HG03135 (cell line): Measurements from ENCODE around the gene NAA40.

ENCODE experiments used
- ATAC-seq: cut with Tn5 transposase; IDR thresholded peaks from one replicate; pipeline ENCODE4 v1.9.1; 2021; ENCODE audit warnings: mild to moderate bottlenecking, moderate library complexity; ENCODE audit not compliant: unreplicated experiment

NAA40 gene

GRCh38 chr11:63985812-63986155, 47.0 kb downstream of the NAA40 start:
- peak; percentile 36 for ATAC-seq

DNA sequence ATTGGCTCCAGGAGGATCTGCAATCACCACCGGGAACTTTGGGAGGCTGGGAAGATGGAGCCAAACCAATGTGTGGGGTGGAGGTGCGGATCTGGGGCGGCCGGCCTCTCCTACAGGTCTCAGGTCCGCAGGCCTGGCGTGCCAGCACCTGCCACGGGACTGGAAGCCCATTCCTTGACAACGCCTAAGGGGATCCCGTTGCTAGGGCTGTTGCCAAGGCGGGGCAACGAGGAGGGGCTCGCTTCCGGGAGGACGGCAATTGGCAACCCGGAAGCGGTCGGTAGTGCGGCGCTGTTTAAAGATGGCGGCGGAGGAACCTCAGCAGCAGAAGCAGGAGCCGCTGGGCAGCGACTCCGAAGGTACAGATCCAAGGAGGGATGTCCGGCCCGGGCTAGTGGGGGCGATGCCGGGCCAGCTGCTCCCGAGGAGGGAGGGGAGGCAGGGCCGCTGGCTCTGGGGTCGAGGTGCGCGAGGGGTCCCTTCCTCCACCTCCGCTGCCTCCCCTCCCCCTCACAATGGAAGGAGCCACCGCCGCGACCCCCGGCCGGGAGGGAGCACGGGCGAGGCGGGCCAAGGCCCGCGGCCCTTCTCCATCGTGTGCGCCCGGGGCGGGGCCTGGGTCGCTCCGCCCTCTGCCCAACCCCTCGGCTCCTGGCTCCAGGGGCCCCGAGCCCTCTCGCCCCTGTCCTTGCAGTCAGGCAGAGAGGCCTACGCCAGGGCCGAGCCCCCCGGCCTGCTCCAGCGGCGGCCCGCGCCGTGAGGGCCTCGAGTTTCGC, 47.5 kb downstream of the NAA40 start, which contains the start of gene OTUB1:
Gene OTUB1 (plus strand): TSS at position 283 of the 776 bp plus-strand sequence. CDS start 19 bp downstream, at position 302.
- ATAC-seq, result peak; percentile 79

GRCh38 chr11:63986932-63987513, 48.2 kb downstream of the NAA40 start:
- ATAC-seq, result no peak

DNA sequence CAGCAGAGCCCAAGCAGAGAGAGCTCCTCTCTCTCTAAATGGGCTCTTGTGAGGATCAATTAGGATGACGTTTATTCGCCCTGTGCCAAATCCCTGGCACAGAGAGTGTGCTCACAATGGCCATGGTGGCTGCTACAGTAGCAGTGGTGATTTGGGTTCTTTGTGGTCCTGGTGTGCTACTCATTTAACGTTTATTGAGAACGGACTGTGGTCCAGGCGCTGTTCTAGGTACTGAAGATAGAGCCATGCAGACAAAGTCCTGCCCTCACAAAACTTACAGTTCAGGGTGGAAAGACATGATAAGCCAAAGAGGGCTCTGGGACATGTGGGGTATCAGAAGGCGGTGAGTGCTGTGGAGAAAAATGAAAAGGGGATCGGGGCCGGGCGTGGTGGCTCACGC, 52.8 kb downstream of the NAA40 start:
- ATAC-seq, result no peak

GRCh38 chr11:63993100-63993499, 54.3 kb downstream of the NAA40 start:
- ATAC-seq, result no peak

- no peak for ATAC-seq
These were observed 55.2 kb downstream of the NAA40 start for GRCh38 chr11:63993993-63994392.

- ATAC-seq, result no peak
These were observed 57.7 kb downstream of the NAA40 start for GRCh38 chr11:63996512-63996911.

DNA sequence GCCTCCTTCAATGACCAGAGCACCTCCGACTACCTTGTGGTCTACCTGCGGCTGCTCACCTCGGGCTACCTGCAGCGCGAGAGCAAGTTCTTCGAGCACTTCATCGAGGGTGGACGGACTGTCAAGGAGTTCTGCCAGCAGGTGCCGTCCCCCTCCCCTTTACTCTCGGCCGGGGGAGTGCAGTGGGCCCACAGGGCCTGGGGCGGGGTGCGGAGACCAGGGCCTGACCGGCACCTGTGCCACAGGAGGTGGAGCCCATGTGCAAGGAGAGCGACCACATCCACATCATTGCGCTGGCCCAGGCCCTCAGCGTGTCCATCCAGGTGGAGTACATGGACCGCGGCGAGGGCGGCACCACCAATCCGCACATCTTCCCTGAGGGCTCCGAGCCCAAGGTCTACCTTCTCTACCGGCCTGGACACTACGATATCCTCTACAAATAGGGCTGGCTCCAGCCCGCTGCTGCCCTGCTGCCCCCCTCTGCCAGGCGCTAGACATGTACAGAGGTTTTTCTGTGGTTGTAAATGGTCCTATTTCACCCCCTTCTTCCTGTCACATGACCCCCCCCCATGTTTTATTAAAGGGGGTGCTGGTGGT, 58.4 kb downstream of the NAA40 start:
- no peak for ATAC-seq

DNA sequence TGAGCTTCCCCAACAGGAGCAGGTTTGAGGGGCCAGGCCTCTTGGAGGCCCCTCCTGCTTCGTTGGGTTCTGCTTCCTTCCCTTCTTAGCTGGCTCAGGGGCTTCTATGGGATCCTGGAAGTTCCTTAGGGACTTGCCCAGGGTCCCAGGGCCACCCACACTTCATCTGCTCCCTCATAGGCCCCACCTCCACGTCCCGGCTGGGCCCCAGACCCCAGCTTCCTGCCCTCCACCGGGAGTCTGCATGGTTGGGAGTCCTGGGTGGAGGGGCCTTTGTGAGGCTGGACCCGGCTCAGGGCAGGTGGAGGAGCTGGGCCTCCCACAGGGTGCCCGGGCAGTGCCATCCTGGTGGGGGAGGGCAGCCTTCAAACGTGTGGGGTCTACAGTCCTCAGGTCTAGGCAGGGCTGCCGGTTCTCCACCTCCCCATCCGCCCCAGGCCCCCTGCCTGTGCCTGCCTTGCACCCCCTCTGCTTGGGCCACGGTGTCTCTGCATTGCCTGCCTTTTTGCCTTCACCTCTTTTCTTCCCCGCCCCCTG, 59.1 kb downstream of the NAA40 start:
- no peak for ATAC-seq

DNA sequence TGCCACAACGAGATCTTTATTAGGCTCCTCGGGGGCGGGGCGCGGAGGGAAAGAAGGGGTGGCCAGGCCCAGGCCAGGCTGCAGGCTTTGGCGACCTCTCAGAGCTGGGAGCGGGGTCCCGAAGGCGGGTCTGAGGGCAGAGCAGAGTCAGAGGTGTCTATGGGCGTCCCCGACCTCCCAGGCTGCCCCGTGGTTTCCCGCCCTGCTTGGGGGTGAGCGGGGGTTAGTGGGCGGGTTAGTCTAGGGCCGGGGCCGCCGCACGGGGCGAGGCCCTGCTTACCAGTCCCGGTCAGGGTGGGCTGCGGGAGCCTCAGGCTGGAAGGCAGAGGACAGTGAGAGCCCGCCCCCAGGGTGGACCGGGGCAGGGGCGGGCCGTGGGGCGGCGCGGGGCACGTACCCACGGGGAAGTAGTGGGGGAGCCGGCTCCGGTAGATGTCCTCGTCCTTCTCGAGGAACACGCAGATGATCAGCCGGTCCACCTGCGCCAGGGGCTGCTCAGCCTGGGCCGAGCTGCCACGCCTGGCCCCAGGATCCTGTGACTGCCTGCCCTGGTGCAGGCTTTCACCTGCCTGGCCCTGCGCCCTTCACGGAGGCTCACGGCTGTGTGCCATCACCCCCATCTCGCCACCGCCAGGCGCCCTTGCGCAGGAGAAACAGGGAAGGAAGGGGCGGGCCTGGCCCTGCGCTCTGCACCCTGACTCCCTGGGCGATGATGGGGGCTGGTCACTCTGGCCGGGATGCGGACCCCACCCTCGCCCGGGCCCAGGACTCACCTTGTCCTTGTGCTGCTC, 60.0 kb downstream of the NAA40 start:
- ATAC-seq, result no peak

DNA sequence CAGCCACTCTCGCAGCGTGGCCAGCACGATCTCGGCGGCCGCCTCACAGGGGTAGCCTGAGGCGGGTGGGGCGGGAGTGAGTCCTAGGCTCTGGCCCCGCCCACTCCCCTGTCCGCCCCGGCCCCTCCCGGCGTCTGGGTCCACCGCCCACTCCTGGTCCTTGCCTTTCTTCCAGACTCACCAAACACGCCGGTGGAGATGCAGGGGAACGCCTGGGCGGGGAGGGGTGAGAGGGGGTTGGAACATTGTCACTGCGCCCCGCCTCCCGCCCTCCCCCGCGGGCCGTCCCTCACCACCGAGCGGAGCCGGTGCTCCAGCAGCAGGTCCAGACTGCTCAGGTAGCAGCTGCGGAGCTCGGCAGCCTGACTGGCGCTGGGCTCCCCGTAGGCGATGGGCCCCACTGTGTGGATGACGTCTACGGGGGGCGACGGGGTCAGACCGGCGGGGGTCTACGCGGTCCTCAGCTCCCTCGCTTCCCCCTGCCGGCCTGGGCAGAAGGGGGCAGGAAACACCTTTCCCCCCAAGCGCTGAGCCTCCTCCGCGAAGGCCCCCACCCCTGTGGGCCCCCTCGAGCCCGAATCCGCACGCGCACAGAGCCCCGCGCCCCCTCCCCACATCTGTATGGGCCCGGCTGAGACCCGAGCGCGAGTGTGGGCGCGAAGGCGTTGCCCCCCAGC, 60.7 kb downstream of the NAA40 start:
- no peak for ATAC-seq

GRCh38 chr11:64000026-64000739, 61.4 kb downstream of the NAA40 start:
- ATAC-seq, result no peak

- no peak for ATAC-seq
These were observed 62.1 kb downstream of the NAA40 start for GRCh38 chr11:64000740-64001483.

GRCh38 chr11:64001484-64002420, 63.0 kb downstream of the NAA40 start:
- no peak for ATAC-seq

- ATAC-seq, result no peak
These were observed 65.2 kb downstream of the NAA40 start for GRCh38 chr11:64003807-64004589.

- no peak for ATAC-seq
These were observed 65.8 kb downstream of the NAA40 start for GRCh38 chr11:64004590-64004984.

DNA sequence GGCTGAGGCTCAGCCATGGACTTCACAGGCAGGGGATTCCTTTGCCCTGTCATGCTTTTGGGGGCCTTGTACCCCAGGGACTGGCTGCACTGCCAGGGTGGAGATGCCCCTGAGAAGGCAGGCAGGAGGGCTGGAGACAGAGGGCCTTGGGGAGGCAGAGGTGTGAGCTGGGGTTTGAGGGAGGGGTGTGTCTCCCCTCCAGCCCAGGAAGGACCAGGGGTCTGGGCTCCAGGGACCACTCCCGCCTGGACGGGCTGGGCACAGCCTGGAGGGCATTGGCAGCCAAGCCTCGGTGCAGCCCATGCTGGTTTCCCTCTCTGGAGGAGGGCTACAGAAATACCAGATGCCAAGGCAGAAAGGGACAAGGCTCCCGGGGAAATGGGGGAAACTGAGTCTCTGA, 66.9 kb downstream of the NAA40 start:
- no peak for ATAC-seq
